Esophagus squamous epithelium (tissue), 5 donors: Measurements from ENCODE around the gene CDKN1B. TPM values are rescaled to one million over a fixed set of nuclear protein-coding genes. Genes with fewer than 3 reads are reported as not detected.

Source experiments
- DNase-seq: peaks from one replicate; lab custom pipeline; 2025; lab: John Stamatoyannopoulos, UW
- H3K27ac ChIP-seq, 4 donors: fragments of 200-600 bp; sonication (generic); one replicate each; pipeline ENCODE4 v1.5.1; 2016 to 2019; ENCODE audit warnings: mild to moderate bottlenecking in 1 of 4
- H3K27me3 ChIP-seq, 4 donors: fragments of 200-600 bp; sonication (generic); 1 replicate in 3 of 4; 2 replicates in 1 of 4; pipeline versions ENCODE4 v1.5.1 to v1.6.0; 2017 to 2021; ENCODE audit warnings: antibody characterized with exemption in 1 of 4
- H3K36me3 ChIP-seq, 3 donors: fragments of 200-600 bp; sonication (generic); one replicate each; pipeline ENCODE4 v1.5.1; 2016 to 2019
- H3K4me1 ChIP-seq, 3 donors: fragments of 200-600 bp; sonication (generic); one replicate each; pipeline ENCODE4 v1.5.1; 2017 to 2019
- H3K4me3 ChIP-seq, 4 donors: fragments of 200-600 bp; sonication (generic); 1 replicate in 3 of 4; 2 replicates in 1 of 4; pipeline ENCODE4 v1.5.1; 2016 to 2019; ENCODE audit warnings: mild to moderate bottlenecking in 2 of 4, moderate library complexity in 1 of 4
- H3K9me3 ChIP-seq, 3 donors: fragments of 200-600 bp; sonication (generic); one replicate each; pipeline ENCODE4 v1.5.1; 2016 to 2019
- POLR2A ChIP-seq, 4 donors: fragments of 450-650 bp; IDR thresholded peaks; one replicate each; pipeline ENCODE4 v1.6.1; 2017; ENCODE audit warnings: antibody characterized with exemption in 4 of 4, mild to moderate bottlenecking in 4 of 4, moderate library complexity in 3 of 4
- WGBS, 2 donors: methylation state at CpG; one replicate each; pipeline ENCODE4 v1.1.5; 2018; 5-methylcytosine and 5-hydroxymethylcytosine counted together
- intact Hi-C: fragments of 100-400 bp; cut with DNase I; formaldehyde crosslinking; loops from one replicate; pipeline ENCODE4 v1.15.0; 2022
- total RNA-seq, 4 donors: library from RNA; depleted of rRNA; stranded (reverse); fragments of >200 nt; gene quantifications; one replicate each; pipeline ENCODE4 v1.1.0, GENCODE V29; 2016
- TF ChIP-seq, protein P1 (sequence below), 6 experiments: fragments of 450-650 bp in 4 of 6; fragments of 200-600 bp in 2 of 6; sonication (generic) in 2 of 6; IDR thresholded peaks; one replicate each; pipeline ENCODE4 v1.5.1; 2016 to 2019; ENCODE audit warnings: antibody characterized with exemption in 6 of 6, mild to moderate bottlenecking in 4 of 6, moderate library complexity in 4 of 6
- donor health status: DM: yes; HTN: yes; CAD: no.

Gene CDKN1B
- total RNA-seq, 4 donors from 2014 or later: 17.3 to 48.1 (median 30.5) TPM

DNA sequence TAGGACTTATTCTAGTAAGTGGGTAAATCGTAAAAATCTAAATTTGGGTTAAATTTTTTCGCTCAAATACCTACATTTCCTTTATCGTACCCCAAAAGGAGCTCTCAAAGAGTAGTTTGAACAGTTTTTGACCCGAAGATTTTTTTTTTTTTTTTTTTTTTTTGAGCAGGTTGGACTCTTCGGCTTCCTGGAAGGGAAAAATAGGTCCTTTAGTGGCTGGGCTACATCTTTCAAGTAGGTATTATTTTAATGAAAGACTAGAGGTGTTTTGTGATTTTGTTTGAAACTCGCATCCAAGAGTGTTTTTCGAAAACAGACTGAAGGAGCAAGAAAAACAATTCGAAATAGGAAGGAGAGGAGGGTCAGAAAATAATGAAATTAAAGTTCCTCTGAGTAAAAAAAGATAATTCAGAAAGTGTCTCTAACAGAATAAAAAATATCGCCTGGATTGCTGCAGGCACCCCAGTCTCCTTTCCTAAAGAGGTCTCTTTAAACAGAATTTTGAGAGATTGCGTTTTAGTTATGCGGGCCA is 6.0 kb downstream of the CDKN1B start:
- Histone ChIP-seq H3K27ac (peak overlapping the region; percentile 97 to 100 (median 100)), H3K9me3 (no peaks in the 10 kb centered on the region), H3K27me3 (no peaks in the 10 kb centered on the region), H3K4me1 (peaks cover 14 to 65% (median 31%) of the 10 kb centered on the region in 3 donors), H3K4me3 (peak overlapping the region; percentile 76 to 89 (median 84)), H3K36me3 (peaks cover 0 to 26% (median 0%) of the 10 kb centered on the region in 3 donors)
- intact Hi-C loops: no loop called here
- 4 to 5% methylated on average over 11 of the region's 11 CpGs for WGBS, 2 donors
- TF ChIP-seq, protein P1, sequence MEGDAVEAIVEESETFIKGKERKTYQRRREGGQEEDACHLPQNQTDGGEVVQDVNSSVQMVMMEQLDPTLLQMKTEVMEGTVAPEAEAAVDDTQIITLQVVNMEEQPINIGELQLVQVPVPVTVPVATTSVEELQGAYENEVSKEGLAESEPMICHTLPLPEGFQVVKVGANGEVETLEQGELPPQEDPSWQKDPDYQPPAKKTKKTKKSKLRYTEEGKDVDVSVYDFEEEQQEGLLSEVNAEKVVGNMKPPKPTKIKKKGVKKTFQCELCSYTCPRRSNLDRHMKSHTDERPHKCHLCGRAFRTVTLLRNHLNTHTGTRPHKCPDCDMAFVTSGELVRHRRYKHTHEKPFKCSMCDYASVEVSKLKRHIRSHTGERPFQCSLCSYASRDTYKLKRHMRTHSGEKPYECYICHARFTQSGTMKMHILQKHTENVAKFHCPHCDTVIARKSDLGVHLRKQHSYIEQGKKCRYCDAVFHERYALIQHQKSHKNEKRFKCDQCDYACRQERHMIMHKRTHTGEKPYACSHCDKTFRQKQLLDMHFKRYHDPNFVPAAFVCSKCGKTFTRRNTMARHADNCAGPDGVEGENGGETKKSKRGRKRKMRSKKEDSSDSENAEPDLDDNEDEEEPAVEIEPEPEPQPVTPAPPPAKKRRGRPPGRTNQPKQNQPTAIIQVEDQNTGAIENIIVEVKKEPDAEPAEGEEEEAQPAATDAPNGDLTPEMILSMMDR (IDR thresholded peaks at IDR 0.05): no peak
- no peak for TF ChIP-seq POLR2A (IDR thresholded peaks at IDR 0.05)
- DNase-seq: no peak

DNA sequence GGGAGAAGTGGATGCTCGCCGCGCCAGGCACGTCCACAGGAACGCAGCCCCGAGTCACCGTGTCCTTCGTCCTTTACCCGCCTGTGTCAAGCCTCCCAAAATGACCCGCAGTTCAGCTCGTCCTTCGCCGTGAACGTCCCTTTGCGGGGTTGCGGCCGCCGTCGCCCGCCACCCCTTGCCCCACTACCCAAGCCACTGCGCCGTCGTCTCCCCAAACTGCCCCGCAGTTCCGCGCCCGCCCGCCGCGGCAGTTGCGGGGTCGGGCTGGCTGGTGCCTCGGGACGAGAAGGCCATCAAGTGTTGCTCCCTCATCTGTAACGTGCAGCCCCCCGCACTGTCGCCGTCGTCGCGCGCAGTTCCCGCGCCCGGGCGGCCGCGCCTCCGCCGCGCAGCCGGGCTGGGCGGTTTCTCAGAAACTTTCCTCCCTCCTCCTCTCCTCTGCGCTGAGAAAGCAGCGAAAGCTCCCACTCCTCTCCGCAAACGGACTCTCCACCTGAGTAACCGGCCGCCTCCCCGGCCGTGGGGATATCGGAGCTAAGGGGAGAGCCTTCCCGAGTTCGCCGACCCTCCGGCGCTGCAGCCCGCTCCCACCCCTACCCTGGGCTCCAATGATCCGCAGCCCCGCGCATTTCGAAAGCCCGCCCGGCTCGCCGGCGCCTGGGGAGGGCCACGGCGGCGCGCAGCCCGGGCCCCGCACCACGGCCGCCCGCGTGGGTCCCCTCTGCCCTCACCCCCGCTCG is 6.7 kb downstream of the CDKN1B start:
- peak overlapping the region; percentile 97 to 100 (median 100) for H3K27ac ChIP-seq
- peak in 1 of 4 donors; percentile 31 for TF ChIP-seq POLR2A (IDR thresholded peaks at IDR 0.05)
- TF ChIP-seq, protein P1 (IDR thresholded peaks at IDR 0.05): peak in 2 of 6 experiments; percentile 6 to 15
- H3K27me3 ChIP-seq: no peaks in the 10 kb centered on the region
- DNase-seq: no peak
- intact Hi-C loops: no loop called here
- no peaks in the 10 kb centered on the region for H3K9me3 ChIP-seq
- 0 to 1% methylated on average over 15 to 45 of the region's 89 CpGs for WGBS, 2 donors
- peaks cover 14 to 67% (median 31%) of the 10 kb centered on the region in 3 donors for H3K4me1 ChIP-seq
- peak overlapping the region; percentile 76 to 89 (median 84) for H3K4me3 ChIP-seq
- peaks cover 0 to 26% (median 0%) of the 10 kb centered on the region in 3 donors for H3K36me3 ChIP-seq

DNA sequence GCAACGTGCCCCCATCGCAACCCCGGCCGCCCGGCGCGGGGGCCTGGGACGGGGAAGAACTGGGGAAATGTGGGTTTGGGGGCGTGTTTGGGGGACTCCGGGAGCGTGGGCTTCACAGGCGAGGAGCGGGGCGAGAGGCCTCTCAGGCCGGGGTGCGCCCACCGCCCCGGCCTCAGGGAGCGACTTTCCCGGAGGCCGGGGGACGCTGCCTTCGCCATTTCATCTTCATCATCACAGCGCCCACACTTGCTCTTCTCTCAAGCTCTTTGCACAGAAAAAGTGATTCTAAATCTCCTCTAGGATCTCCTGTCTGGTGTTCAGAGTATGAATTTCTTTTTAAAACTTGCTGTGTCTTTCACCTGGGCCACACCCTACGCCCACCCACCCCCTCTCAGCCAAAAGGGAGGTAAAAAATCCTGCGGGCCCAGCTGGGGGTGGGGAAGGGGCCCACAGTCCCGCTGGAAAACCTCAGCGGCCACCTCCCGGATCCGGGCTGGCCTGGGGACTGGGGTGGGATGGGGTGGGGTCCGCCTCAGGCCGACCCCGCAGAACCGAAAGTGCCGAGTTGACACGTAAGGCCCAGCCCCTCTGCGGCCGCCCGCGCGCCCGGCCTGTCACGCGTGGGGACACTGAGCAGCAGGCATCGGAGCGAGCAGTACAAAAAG is 7.4 kb downstream of the CDKN1B start:
- Histone ChIP-seq H3K36me3 (peaks cover 0 to 19% (median 0%) of the 10 kb centered on the region in 3 donors), H3K27ac (peak overlapping the region; percentile 97 to 100 (median 100)), H3K4me1 (peaks cover 14 to 60% (median 31%) of the 10 kb centered on the region in 3 donors), H3K9me3 (no peaks in the 10 kb centered on the region), H3K4me3 (peak overlapping the region; percentile 76 to 89 (median 84)), H3K27me3 (no peaks in the 10 kb centered on the region)
- intact Hi-C loops: no loop called here
- DNase-seq: no peak
- no peak for TF ChIP-seq POLR2A (IDR thresholded peaks at IDR 0.05)
- TF ChIP-seq, protein P1 (IDR thresholded peaks at IDR 0.05): no peak
- 0 to 1% methylated on average over 11 to 16 of the region's 46 CpGs for WGBS, 2 donors

DNA sequence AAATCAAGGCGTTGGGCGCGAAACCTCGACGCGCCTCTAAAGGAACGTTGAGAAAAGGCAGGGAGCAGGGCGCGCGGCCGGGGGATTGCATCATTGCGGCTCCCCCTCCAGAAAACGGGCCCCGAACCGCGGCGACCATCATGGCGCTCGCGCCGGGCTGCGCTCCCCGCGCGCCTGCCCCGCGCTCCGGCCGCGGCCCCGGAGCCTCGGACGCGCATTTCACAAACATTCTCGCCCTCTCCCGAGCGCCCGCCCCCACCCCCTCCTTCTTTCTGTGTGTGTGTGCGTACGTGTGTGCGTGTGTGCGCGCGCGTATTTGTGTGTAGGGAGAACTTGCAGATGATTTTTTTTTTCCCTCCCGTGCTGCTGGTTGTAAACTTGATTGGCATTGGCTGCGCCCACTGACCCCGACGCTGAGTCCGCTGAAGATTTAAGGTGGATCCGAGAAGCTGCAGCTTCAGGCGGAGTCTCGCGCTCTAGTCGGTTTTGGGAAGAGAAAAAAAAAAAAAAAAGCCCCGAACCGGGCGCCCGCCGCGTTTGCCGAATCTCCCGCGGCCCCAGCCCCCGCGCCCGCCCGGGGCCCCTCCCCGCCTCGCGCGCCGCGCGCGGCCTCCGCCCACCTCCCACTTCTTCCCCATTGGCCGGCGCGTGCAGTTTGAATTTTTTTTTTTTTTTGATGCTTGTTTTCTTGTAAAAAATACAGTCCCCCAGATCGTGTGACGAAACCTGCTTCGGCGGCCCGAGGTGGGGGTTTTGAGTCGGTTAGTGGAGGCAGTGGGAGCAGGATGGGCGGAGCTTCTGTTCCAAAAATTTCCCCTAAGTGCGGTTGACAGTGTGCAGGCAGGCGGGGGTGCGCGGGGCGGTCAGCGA is 8.2 kb downstream of the CDKN1B start:
- intact Hi-C loops: no loop called here

More for the DNA sequence above, 8.2 kb downstream of the CDKN1B start:
- no peaks in the 10 kb centered on the region for H3K27me3 ChIP-seq
- peak overlapping the region; percentile 76 to 89 (median 84) for H3K4me3 ChIP-seq
- peaks cover 13 to 52% (median 27%) of the 10 kb centered on the region in 3 donors for H3K4me1 ChIP-seq
- peak overlapping the region; percentile 97 to 100 (median 100) for H3K27ac ChIP-seq
- TF ChIP-seq POLR2A (IDR thresholded peaks at IDR 0.05): peak in 3 of 4 donors; percentile 84 to 97 (median 89)
- TF ChIP-seq, protein P1 (IDR thresholded peaks at IDR 0.05): peak in 4 of 6 experiments; percentile 14 to 37 (median 26)
- no peaks in the 10 kb centered on the region for H3K9me3 ChIP-seq
- DNase-seq: peak; percentile 94
- peaks cover 0 to 11% (median 0%) of the 10 kb centered on the region in 3 donors for H3K36me3 ChIP-seq
- WGBS, 2 donors: 0% methylated on average over 25 to 46 of the region's 93 CpGs
